HCT116 (cell line): ENCODE data around the gene TCF15. TPM values are rescaled to one million over a fixed set of nuclear protein-coding genes. Genes with fewer than 3 reads are reported as not detected.
A peak's percentile ranks its signal among the peaks of the same experiment; 100 is the strongest.

Experiments
- ATAC-seq: fragments of 200-7000 bp; cut with Tn5 transposase; 2 replicates; pipeline ENCODE4 v1.9.1; 2020; ENCODE audit warnings: mild to moderate bottlenecking, moderate library complexity
- BruUV-seq: library from RNA; stranded (reverse); fragments of 400-500 nt; replicated peaks from 2 replicates; lab custom pipeline; 2021; lab: Mats Ljungman, UMichigan
- CTCF ChIA-PET: fragments of 300-600 bp; sonication (Branson Sonifier 250); formaldehyde crosslinking; loops from one replicate; lab custom pipeline; 2021; ENCODE audit warnings: antibody characterized with exemption; lab: Charles Lee
- POLR2A ChIA-PET: fragments of 300-600, 350-600 bp; sonication (Branson Sonifier 250); formaldehyde crosslinking; loops from one replicate; lab custom pipeline; 2021; ENCODE audit warnings: antibody characterized with exemption; lab: Charles Lee
- RAD21 ChIA-PET, 2 experiments: fragments of 300-600 bp; sonication (Branson Sonifier 250); formaldehyde crosslinking; loops; one replicate each; lab custom pipeline; 2023; ENCODE audit warnings: low total read pairs in 2 of 2; ENCODE audit not compliant: uncharacterized antibody in 2 of 2, unreplicated experiment in 2 of 2, low non-redundant PET in 1 of 2; lab: Charles Lee
- DNase-seq: peaks from one replicate; pipeline ENCODE4 v3.0.0-alpha.2; 2010; ENCODE audit warnings: low read depth, low spot score
- H2AFZ ChIP-seq: fragments of 200-600 bp; shearing (Covaris generic), sonication (generic); 2 replicates; pipeline ENCODE4 v1.6.1; 2017; ENCODE audit warnings: low read depth, mixed run types, mixed read lengths, antibody characterized with exemption, low read length; ENCODE audit not compliant: poor library complexity, severe bottlenecking
- H3K27ac ChIP-seq: 2 replicates; pipeline ENCODE4 v1.5.1; 2012; ENCODE audit warnings: low read depth, low read length
- H3K27me3 ChIP-seq: fragments of 200-600 bp; sonication (generic); 2 replicates; pipeline ENCODE4 v1.6.1; 2016; ENCODE audit warnings: mixed run types, low read length, mixed read lengths; ENCODE audit not compliant: insufficient read depth
- H3K36me3 ChIP-seq, 2 experiments: fragments of 200-500 bp in 1 of 2; fragments of 200-600 bp in 1 of 2; sonication (Bioruptor generic) in 1 of 2; sonication (generic) in 1 of 2; 2 replicates each; pipeline versions ENCODE4 v1.5.1 to v1.6.1; 2014 to 2016; ENCODE audit warnings: low read length in 2 of 2, inconsistent platforms in 1 of 2, mixed read lengths in 1 of 2, mixed run types in 1 of 2; ENCODE audit not compliant: insufficient read depth in 2 of 2, control insufficient read depth in 1 of 2
- H3K4me1 ChIP-seq, 2 experiments: fragments of 200-600 bp in 1 of 2; sonication (generic) in 1 of 2; 2 replicates each; pipeline versions ENCODE4 v1.5.1 to v1.6.1; 2012 to 2017; ENCODE audit warnings: low read length in 2 of 2, inconsistent platforms in 1 of 2, mild to moderate bottlenecking in 1 of 2, mixed read lengths in 1 of 2, mixed run types in 1 of 2, moderate library complexity in 1 of 2; ENCODE audit not compliant: insufficient read depth in 2 of 2, control insufficient read depth in 1 of 2
- H3K4me2 ChIP-seq: fragments of 200-600 bp; sonication (generic); 2 replicates; pipeline ENCODE4 v1.6.1; 2017; ENCODE audit warnings: mixed run types, low read length, mixed read lengths
- H3K4me3 ChIP-seq, 2 experiments: fragments of 200-600 bp in 1 of 2; sonication (generic) in 1 of 2; replicated peaks in 1 of 2; 2 replicates each; pipeline ENCODE4 v1.5.1; 2011 to 2016; ENCODE audit warnings: low read length in 2 of 2, control low read depth in 1 of 2, low read depth in 1 of 2, mild to moderate bottlenecking in 1 of 2, mixed read lengths in 1 of 2, mixed run types in 1 of 2
- H3K79me2 ChIP-seq: fragments of 200-600 bp; sonication (generic); 2 replicates; pipeline ENCODE4 v1.6.1; 2017; ENCODE audit warnings: mild to moderate bottlenecking, mixed run types, low read length, moderate library complexity, mixed read lengths; ENCODE audit not compliant: insufficient read depth
- H3K9ac ChIP-seq: fragments of 200-600 bp; sonication (generic); 2 replicates; pipeline ENCODE4 v1.6.1; 2016; ENCODE audit warnings: low read length, mixed read lengths
- H3K9me2 ChIP-seq: fragments of 200-600 bp; sonication (generic), shearing (Covaris generic); 2 replicates; pipeline ENCODE4 v1.6.1; 2017; ENCODE audit warnings: mixed run types, mild to moderate bottlenecking, moderate library complexity; ENCODE audit not compliant: insufficient read depth
- H3K9me3 ChIP-seq, 2 experiments: fragments of 200-500 bp in 1 of 2; fragments of 200-600 bp in 1 of 2; sonication (Bioruptor generic) in 1 of 2; sonication (generic) in 1 of 2; 2 replicates each; pipeline ENCODE4 v1.6.1; 2014 to 2017; ENCODE audit warnings: low read length in 2 of 2, mixed read lengths in 2 of 2, inconsistent platforms in 1 of 2, low read depth in 1 of 2, mild to moderate bottlenecking in 1 of 2, mixed run types in 1 of 2, moderate library complexity in 1 of 2; ENCODE audit not compliant: control insufficient read depth in 1 of 2, insufficient read depth in 1 of 2
- H4K20me1 ChIP-seq: fragments of 200-600 bp; sonication (generic), shearing (Covaris generic); 2 replicates; pipeline ENCODE4 v1.6.1; 2017; ENCODE audit warnings: mixed run types, mild to moderate bottlenecking, moderate library complexity; ENCODE audit not compliant: insufficient read depth
- CTCF ChIP-seq, 3 experiments: fragments of 200-600 bp in 1 of 3; sonication (generic) in 1 of 3; IDR thresholded peaks in 2 of 3; conservative IDR thresholded peaks in 1 of 3; 2 replicates each; pipeline ENCODE4 v1.5.1; 2012 to 2017; ENCODE audit warnings: low read depth in 2 of 3, low read length in 2 of 3, antibody characterized with exemption in 1 of 3, borderline replicate concordance in 1 of 3, control low read depth in 1 of 3, mild to moderate bottlenecking in 1 of 3, mixed read lengths in 1 of 3, mixed run types in 1 of 3, moderate library complexity in 1 of 3; ENCODE audit not compliant: insufficient read depth in 1 of 3
- EGR1 ChIP-seq: IDR thresholded peaks from 2 replicates; pipeline ENCODE4 v1.6.1; 2012; ENCODE audit warnings: low read depth
- FOSL1 ChIP-seq: IDR thresholded peaks from 2 replicates; pipeline ENCODE4 v1.6.1; 2012; ENCODE audit warnings: low read depth
- POLR2AphosphoS5 ChIP-seq: IDR thresholded peaks from 2 replicates; pipeline ENCODE4 v1.6.1; 2011; ENCODE audit warnings: mild to moderate bottlenecking, low read depth, low read length, moderate library complexity
- RAD21 ChIP-seq: IDR thresholded peaks from 2 replicates; pipeline ENCODE4 v1.6.1; 2012; ENCODE audit warnings: low read depth, mild to moderate bottlenecking
- ZNF274 ChIP-seq: fragments of 200-500 bp; sonication (Bioruptor generic); IDR thresholded peaks from 2 replicates; pipeline ENCODE4 v1.6.1; 2014; ENCODE audit warnings: mild to moderate bottlenecking, low read depth, low read length, inconsistent platforms
- intact Hi-C: fragments of 100-400 bp; cut with micrococcal nuclease; formaldehyde crosslinking; loops from 2 replicates; pipeline ENCODE4 v1.10.0; 2022
- total RNA-seq: library from RNA; stranded (reverse); gene quantifications from one replicate; pipeline ENCODE4 v1.2.1, GENCODE V29; 2021; ENCODE audit not compliant: unreplicated experiment

Gene TCF15
- total RNA-seq, 1 experiment from 2014 or later: not detected

- H3K79me2 ChIP-seq: peaks cover 48% of the 10 kb centered on the region
- H3K9me3 ChIP-seq: peaks cover 4 to 17% of the 10 kb centered on the region in 2 experiments; a peak in 2 of 4 replicates
- peak overlapping the region; percentile 16; the same call in 1 of the 2 replicates for H3K27ac ChIP-seq
- POLR2A ChIA-PET: interaction anchor here (0.6 to 1.8 kb wide), 6 partner anchors 14 to 284 kb away, joined by 3 to 6 read pairs (median 5); no protein-coding TSS in a partner anchor
- no peaks in the 10 kb centered on the region for H3K27me3 ChIP-seq
- peaks cover 18 to 42% of the 10 kb centered on the region in 2 experiments for H3K36me3 ChIP-seq
- H3K4me2 ChIP-seq: peak overlapping the region; percentile 21
- H3K4me3 ChIP-seq: no peak overlapping the region
- TF ChIP-seq EGR1 (0 out of 2 replicates have a peak, but pooled peaks have one; percentile 21), FOSL1 (no peak)
- no TSS peak for BruUV-seq
- ATAC-seq (peak; percentile 16; the same call in 1 of the 2 replicates), DNase-seq (no peak)
- no peak overlapping the region for H3K9ac ChIP-seq
- intact Hi-C loops: no loop called here
- no peak overlapping the region for H2AFZ ChIP-seq
- peaks cover 3% of the 10 kb centered on the region; the same call in 1 of the 2 replicates for H4K20me1 ChIP-seq
- RAD21 ChIA-PET: interaction anchor here (1.0 to 1.1 kb wide), 2 partner anchors 44 to 85 kb away, joined by 3 to 4 read pairs; no protein-coding TSS in a partner anchor
- no peaks in the 10 kb centered on the region for H3K9me2 ChIP-seq
- peaks cover 13 to 36% of the 10 kb centered on the region in 2 experiments for H3K4me1 ChIP-seq
- CTCF ChIA-PET: interaction anchor here (0.6 to 2.6 kb wide), 23 partner anchors 8 to 405 kb away, joined by 3 to 29 read pairs (median 4); partner anchors contain the start of genes CSNK2A1, SLC52A3 and TCF15
Observed at GRCh38 chr20:646107-646867, 36.2 kb upstream of the TCF15 start.

GRCh38 chr20:645318-646106 is 35.4 kb upstream of the TCF15 start:
- POLR2A ChIA-PET: interaction anchor here (0.7 to 1.8 kb wide), 7 partner anchors 15 to 646 kb away, joined by 3 to 6 read pairs (median 5); no protein-coding TSS in a partner anchor
- peaks cover 3% of the 10 kb centered on the region; the same call in 1 of the 2 replicates for H4K20me1 ChIP-seq

More at GRCh38 chr20:645318-646106, 35.4 kb upstream of the TCF15 start:
- H3K9me2 ChIP-seq: no peaks in the 10 kb centered on the region
- TF ChIP-seq CTCF (IDR thresholded peaks at IDR 0.05 in 2 of 3, conservative IDR thresholded peaks at IDR 0.05 in 1 of 3; ENCODE audit: borderline replicate concordance in 1 of 3, insufficient read depth in 1 of 3, low read depth in 2 of 3, low read length in 2 of 3) (peak; percentile 78 to 94 (median 93)), POLR2AphosphoS5 (peak; percentile 14; the same call in 1 of the 2 replicates), RAD21 (peak; percentile 84), ZNF274 (no peak)
- TF ChIP-seq, all 23 proteins: peak for 3
- RAD21 ChIA-PET: interaction anchor here (1.0 to 1.1 kb wide), 4 partner anchors 42 to 85 kb away, joined by 3 to 6 read pairs (median 4); no protein-coding TSS in a partner anchor
- DNase-seq (peak; percentile 41), ATAC-seq (peak; percentile 88)
- CTCF ChIA-PET: interaction anchor here (0.6 to 2.6 kb wide), 25 partner anchors 9 to 404 kb away, joined by 3 to 29 read pairs (median 4); partner anchors contain the start of genes CSNK2A1, SCRT2, SLC52A3 and TCF15
- H3K4me3 ChIP-seq: no peak overlapping the region
- BruUV-seq: no TSS peak
- peaks cover 18 to 35% of the 10 kb centered on the region in 2 experiments for H3K36me3 ChIP-seq
- H3K27ac ChIP-seq: peak overlapping the region; percentile 16
- H3K79me2 ChIP-seq: peaks cover 40% of the 10 kb centered on the region
- H3K9ac ChIP-seq: no peak overlapping the region
- peaks cover 13 to 32% of the 10 kb centered on the region in 2 experiments for H3K4me1 ChIP-seq
- intact Hi-C loops: loop anchor here (1.0 to 2.0 kb wide), 2 partner anchors 84 to 291 kb away; no protein-coding TSS in a partner anchor
- H2AFZ ChIP-seq: no peak overlapping the region
- no peaks in the 10 kb centered on the region for H3K27me3 ChIP-seq
- peaks cover 4 to 17% of the 10 kb centered on the region in 2 experiments; a peak in 2 of 4 replicates for H3K9me3 ChIP-seq
- H3K4me2 ChIP-seq: peak overlapping the region; percentile 21
